HCT116 (cell line): ENCODE results near the gene RRAS2. TPM values are rescaled to one million over a fixed set of nuclear protein-coding genes. Genes with fewer than 3 reads are reported as not detected.

Source experiments
- ATAC-seq: fragments of 200-7000 bp; cut with Tn5 transposase; 2 replicates; pipeline ENCODE4 v1.9.1; 2020; ENCODE audit warnings: mild to moderate bottlenecking, moderate library complexity
- BruUV-seq: library from RNA; stranded (reverse); fragments of 400-500 nt; replicated peaks from 2 replicates; lab custom pipeline; 2021; lab: Mats Ljungman, UMichigan
- CTCF ChIA-PET: fragments of 300-600 bp; sonication (Branson Sonifier 250); formaldehyde crosslinking; loops from one replicate; lab custom pipeline; 2021; ENCODE audit warnings: antibody characterized with exemption; lab: Charles Lee
- POLR2A ChIA-PET: fragments of 300-600, 350-600 bp; sonication (Branson Sonifier 250); formaldehyde crosslinking; loops from one replicate; lab custom pipeline; 2021; ENCODE audit warnings: antibody characterized with exemption; lab: Charles Lee
- RAD21 ChIA-PET, 2 experiments: fragments of 300-600 bp; sonication (Branson Sonifier 250); formaldehyde crosslinking; loops; one replicate each; lab custom pipeline; 2023; ENCODE audit warnings: low total read pairs in 2 of 2; ENCODE audit not compliant: uncharacterized antibody in 2 of 2, unreplicated experiment in 2 of 2, low non-redundant PET in 1 of 2; lab: Charles Lee
- DNase-seq: peaks from one replicate; pipeline ENCODE4 v3.0.0-alpha.2; 2010; ENCODE audit warnings: low read depth, low spot score
- H2AFZ ChIP-seq: fragments of 200-600 bp; shearing (Covaris generic), sonication (generic); 2 replicates; pipeline ENCODE4 v1.6.1; 2017; ENCODE audit warnings: low read depth, mixed run types, mixed read lengths, antibody characterized with exemption, low read length; ENCODE audit not compliant: poor library complexity, severe bottlenecking
- H3K27ac ChIP-seq: 2 replicates; pipeline ENCODE4 v1.5.1; 2012; ENCODE audit warnings: low read depth, low read length
- H3K27me3 ChIP-seq: fragments of 200-600 bp; sonication (generic); 2 replicates; pipeline ENCODE4 v1.6.1; 2016; ENCODE audit warnings: mixed run types, low read length, mixed read lengths; ENCODE audit not compliant: insufficient read depth
- H3K36me3 ChIP-seq, 2 experiments: fragments of 200-500 bp in 1 of 2; fragments of 200-600 bp in 1 of 2; sonication (Bioruptor generic) in 1 of 2; sonication (generic) in 1 of 2; 2 replicates each; pipeline versions ENCODE4 v1.5.1 to v1.6.1; 2014 to 2016; ENCODE audit warnings: low read length in 2 of 2, inconsistent platforms in 1 of 2, mixed read lengths in 1 of 2, mixed run types in 1 of 2; ENCODE audit not compliant: insufficient read depth in 2 of 2, control insufficient read depth in 1 of 2
- H3K4me1 ChIP-seq, 2 experiments: fragments of 200-600 bp in 1 of 2; sonication (generic) in 1 of 2; 2 replicates each; pipeline versions ENCODE4 v1.5.1 to v1.6.1; 2012 to 2017; ENCODE audit warnings: low read length in 2 of 2, inconsistent platforms in 1 of 2, mild to moderate bottlenecking in 1 of 2, mixed read lengths in 1 of 2, mixed run types in 1 of 2, moderate library complexity in 1 of 2; ENCODE audit not compliant: insufficient read depth in 2 of 2, control insufficient read depth in 1 of 2
- H3K4me2 ChIP-seq: fragments of 200-600 bp; sonication (generic); 2 replicates; pipeline ENCODE4 v1.6.1; 2017; ENCODE audit warnings: mixed run types, low read length, mixed read lengths
- H3K4me3 ChIP-seq, 2 experiments: fragments of 200-600 bp in 1 of 2; sonication (generic) in 1 of 2; replicated peaks in 1 of 2; 2 replicates each; pipeline ENCODE4 v1.5.1; 2011 to 2016; ENCODE audit warnings: low read length in 2 of 2, control low read depth in 1 of 2, low read depth in 1 of 2, mild to moderate bottlenecking in 1 of 2, mixed read lengths in 1 of 2, mixed run types in 1 of 2
- H3K79me2 ChIP-seq: fragments of 200-600 bp; sonication (generic); 2 replicates; pipeline ENCODE4 v1.6.1; 2017; ENCODE audit warnings: mild to moderate bottlenecking, mixed run types, low read length, moderate library complexity, mixed read lengths; ENCODE audit not compliant: insufficient read depth
- H3K9ac ChIP-seq: fragments of 200-600 bp; sonication (generic); 2 replicates; pipeline ENCODE4 v1.6.1; 2016; ENCODE audit warnings: low read length, mixed read lengths
- H3K9me2 ChIP-seq: fragments of 200-600 bp; sonication (generic), shearing (Covaris generic); 2 replicates; pipeline ENCODE4 v1.6.1; 2017; ENCODE audit warnings: mixed run types, mild to moderate bottlenecking, moderate library complexity; ENCODE audit not compliant: insufficient read depth
- H3K9me3 ChIP-seq, 2 experiments: fragments of 200-500 bp in 1 of 2; fragments of 200-600 bp in 1 of 2; sonication (Bioruptor generic) in 1 of 2; sonication (generic) in 1 of 2; 2 replicates each; pipeline ENCODE4 v1.6.1; 2014 to 2017; ENCODE audit warnings: low read length in 2 of 2, mixed read lengths in 2 of 2, inconsistent platforms in 1 of 2, low read depth in 1 of 2, mild to moderate bottlenecking in 1 of 2, mixed run types in 1 of 2, moderate library complexity in 1 of 2; ENCODE audit not compliant: control insufficient read depth in 1 of 2, insufficient read depth in 1 of 2
- H4K20me1 ChIP-seq: fragments of 200-600 bp; sonication (generic), shearing (Covaris generic); 2 replicates; pipeline ENCODE4 v1.6.1; 2017; ENCODE audit warnings: mixed run types, mild to moderate bottlenecking, moderate library complexity; ENCODE audit not compliant: insufficient read depth
- FOSL1 ChIP-seq: IDR thresholded peaks from 2 replicates; pipeline ENCODE4 v1.6.1; 2012; ENCODE audit warnings: low read depth
- TCF7L2 ChIP-seq: IDR thresholded peaks from 2 replicates; pipeline ENCODE4 v1.7.0; 2011; ENCODE audit warnings: borderline replicate concordance, inconsistent platforms; ENCODE audit not compliant: insufficient read depth, insufficient read length; ENCODE audit errors: extremely low read depth
- YY1 ChIP-seq: IDR thresholded peaks from 2 replicates; pipeline ENCODE4 v1.6.1; 2011; ENCODE audit warnings: low read length, low read depth, moderate library complexity, mild to moderate bottlenecking; ENCODE audit not compliant: insufficient replicate concordance; ENCODE audit errors: extremely low read depth
- ZFX ChIP-seq: fragments of 450-650 bp; IDR thresholded peaks from 2 replicates; pipeline ENCODE4 v1.6.1; 2017
- ZNF274 ChIP-seq: fragments of 200-500 bp; sonication (Bioruptor generic); IDR thresholded peaks from 2 replicates; pipeline ENCODE4 v1.6.1; 2014; ENCODE audit warnings: mild to moderate bottlenecking, low read depth, low read length, inconsistent platforms
- intact Hi-C: fragments of 100-400 bp; cut with micrococcal nuclease; formaldehyde crosslinking; loops from 2 replicates; pipeline ENCODE4 v1.10.0; 2022
- total RNA-seq: library from RNA; stranded (reverse); gene quantifications from one replicate; pipeline ENCODE4 v1.2.1, GENCODE V29; 2021; ENCODE audit not compliant: unreplicated experiment
- TF ChIP-seq, protein P1 (sequence below), 3 experiments: fragments of 200-600 bp in 1 of 3; sonication (generic) in 1 of 3; IDR thresholded peaks in 2 of 3; conservative IDR thresholded peaks in 1 of 3; 2 replicates each; pipeline ENCODE4 v1.5.1; 2012 to 2017; ENCODE audit warnings: low read depth in 2 of 3, low read length in 2 of 3, antibody characterized with exemption in 1 of 3, borderline replicate concordance in 1 of 3, control low read depth in 1 of 3, mild to moderate bottlenecking in 1 of 3, mixed read lengths in 1 of 3, mixed run types in 1 of 3, moderate library complexity in 1 of 3; ENCODE audit not compliant: insufficient read depth in 1 of 3
- TF ChIP-seq, protein P2 (sequence below): IDR thresholded peaks from 2 replicates; pipeline ENCODE4 v1.6.1; 2012; ENCODE audit warnings: low read depth

Gene RRAS2
- total RNA-seq, 1 experiment from 2014 or later: 54.5 TPM

DNA sequence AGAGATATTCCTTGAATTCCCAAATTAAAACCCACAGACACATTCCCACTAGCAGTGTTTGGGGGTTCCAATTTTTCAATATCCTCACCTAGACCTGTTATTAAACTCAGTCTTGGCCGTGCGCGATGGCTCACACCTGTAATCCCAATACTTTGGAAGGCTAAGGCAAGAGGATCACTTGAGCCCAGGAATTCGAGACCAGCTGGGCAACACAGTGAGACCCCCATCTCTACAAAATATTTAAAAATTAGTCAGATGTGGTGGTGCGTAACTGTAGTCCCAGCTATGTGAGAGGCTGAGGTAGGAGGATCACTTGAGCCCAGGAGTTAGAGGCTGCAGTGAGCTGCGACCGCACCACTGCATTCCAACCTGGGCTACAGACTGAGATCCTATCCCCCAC is 53.3 kb downstream of the RRAS2 start (continued):
- TF ChIP-seq, protein P1, sequence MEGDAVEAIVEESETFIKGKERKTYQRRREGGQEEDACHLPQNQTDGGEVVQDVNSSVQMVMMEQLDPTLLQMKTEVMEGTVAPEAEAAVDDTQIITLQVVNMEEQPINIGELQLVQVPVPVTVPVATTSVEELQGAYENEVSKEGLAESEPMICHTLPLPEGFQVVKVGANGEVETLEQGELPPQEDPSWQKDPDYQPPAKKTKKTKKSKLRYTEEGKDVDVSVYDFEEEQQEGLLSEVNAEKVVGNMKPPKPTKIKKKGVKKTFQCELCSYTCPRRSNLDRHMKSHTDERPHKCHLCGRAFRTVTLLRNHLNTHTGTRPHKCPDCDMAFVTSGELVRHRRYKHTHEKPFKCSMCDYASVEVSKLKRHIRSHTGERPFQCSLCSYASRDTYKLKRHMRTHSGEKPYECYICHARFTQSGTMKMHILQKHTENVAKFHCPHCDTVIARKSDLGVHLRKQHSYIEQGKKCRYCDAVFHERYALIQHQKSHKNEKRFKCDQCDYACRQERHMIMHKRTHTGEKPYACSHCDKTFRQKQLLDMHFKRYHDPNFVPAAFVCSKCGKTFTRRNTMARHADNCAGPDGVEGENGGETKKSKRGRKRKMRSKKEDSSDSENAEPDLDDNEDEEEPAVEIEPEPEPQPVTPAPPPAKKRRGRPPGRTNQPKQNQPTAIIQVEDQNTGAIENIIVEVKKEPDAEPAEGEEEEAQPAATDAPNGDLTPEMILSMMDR (IDR thresholded peaks at IDR 0.05 in 2 of 3, conservative IDR thresholded peaks at IDR 0.05 in 1 of 3; ENCODE audit: borderline replicate concordance in 1 of 3, insufficient read depth in 1 of 3, low read depth in 2 of 3, low read length in 2 of 3): no peak
- TF ChIP-seq, all 23 proteins: peak for 0

DNA sequence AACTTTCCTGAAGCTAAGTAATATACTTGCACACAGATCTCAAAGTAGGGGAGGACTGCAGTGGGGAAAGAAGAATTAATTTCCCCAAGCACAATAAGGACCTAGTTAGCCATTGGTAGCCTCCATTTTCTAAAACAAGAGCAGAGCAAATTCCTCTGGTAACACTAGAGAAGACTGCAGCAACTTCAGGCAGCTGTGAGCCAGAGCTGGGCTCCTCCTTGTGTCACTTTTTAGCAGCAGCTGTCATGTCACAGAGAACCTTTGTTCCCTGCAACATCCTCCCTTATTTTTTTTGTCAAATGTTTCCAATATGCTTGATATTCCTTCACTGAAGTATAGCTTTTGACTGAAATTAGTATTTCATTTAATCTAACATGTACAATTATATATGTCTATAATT is 54.4 kb downstream of the RRAS2 start:
- no peak overlapping the region for H3K27ac ChIP-seq
- H3K79me2 ChIP-seq: peaks cover 93% of the 10 kb centered on the region
- H3K36me3 ChIP-seq: no peaks in the 10 kb centered on the region
- H3K27me3 ChIP-seq: no peaks in the 10 kb centered on the region
- DNase-seq (no peak), ATAC-seq (no peak)
- ChIA-PET CTCF (interaction anchor here (1.2 to 1.9 kb wide), 3 partner anchors 11 to 150 kb away, joined by 3 to 5 read pairs (median 4); no protein-coding TSS in a partner anchor), RAD21 (no interaction called here), POLR2A (no interaction called here)
- no peak overlapping the region for H3K4me3 ChIP-seq
- no peaks in the 10 kb centered on the region for H3K9me2 ChIP-seq
- TF ChIP-seq ZNF274: no peak
- TF ChIP-seq YY1: no peak
- no peak for TF ChIP-seq ZFX
- TF ChIP-seq, protein P2, sequence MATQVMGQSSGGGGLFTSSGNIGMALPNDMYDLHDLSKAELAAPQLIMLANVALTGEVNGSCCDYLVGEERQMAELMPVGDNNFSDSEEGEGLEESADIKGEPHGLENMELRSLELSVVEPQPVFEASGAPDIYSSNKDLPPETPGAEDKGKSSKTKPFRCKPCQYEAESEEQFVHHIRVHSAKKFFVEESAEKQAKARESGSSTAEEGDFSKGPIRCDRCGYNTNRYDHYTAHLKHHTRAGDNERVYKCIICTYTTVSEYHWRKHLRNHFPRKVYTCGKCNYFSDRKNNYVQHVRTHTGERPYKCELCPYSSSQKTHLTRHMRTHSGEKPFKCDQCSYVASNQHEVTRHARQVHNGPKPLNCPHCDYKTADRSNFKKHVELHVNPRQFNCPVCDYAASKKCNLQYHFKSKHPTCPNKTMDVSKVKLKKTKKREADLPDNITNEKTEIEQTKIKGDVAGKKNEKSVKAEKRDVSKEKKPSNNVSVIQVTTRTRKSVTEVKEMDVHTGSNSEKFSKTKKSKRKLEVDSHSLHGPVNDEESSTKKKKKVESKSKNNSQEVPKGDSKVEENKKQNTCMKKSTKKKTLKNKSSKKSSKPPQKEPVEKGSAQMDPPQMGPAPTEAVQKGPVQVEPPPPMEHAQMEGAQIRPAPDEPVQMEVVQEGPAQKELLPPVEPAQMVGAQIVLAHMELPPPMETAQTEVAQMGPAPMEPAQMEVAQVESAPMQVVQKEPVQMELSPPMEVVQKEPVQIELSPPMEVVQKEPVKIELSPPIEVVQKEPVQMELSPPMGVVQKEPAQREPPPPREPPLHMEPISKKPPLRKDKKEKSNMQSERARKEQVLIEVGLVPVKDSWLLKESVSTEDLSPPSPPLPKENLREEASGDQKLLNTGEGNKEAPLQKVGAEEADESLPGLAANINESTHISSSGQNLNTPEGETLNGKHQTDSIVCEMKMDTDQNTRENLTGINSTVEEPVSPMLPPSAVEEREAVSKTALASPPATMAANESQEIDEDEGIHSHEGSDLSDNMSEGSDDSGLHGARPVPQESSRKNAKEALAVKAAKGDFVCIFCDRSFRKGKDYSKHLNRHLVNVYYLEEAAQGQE: no peak
- no peak for TF ChIP-seq FOSL1
- no peak for TF ChIP-seq TCF7L2
- no peak overlapping the region for H3K4me2 ChIP-seq
- H4K20me1 ChIP-seq: peaks cover 5% of the 10 kb centered on the region; the same call in 1 of the 2 replicates
- intact Hi-C loops: no loop called here
- H3K4me1 ChIP-seq: peaks cover 0 to 5% of the 10 kb centered on the region in 2 experiments; a peak in 1 of 4 replicates
- H2AFZ ChIP-seq: no peak overlapping the region
- no peaks in the 10 kb centered on the region for H3K9me3 ChIP-seq
- no TSS peak for BruUV-seq
- H3K9ac ChIP-seq: no peak overlapping the region
